Urinary bladder (tissue), 4 donors: ENCODE data around the gene HCN4. TPM values are rescaled to one million over a fixed set of nuclear protein-coding genes. Genes with fewer than 3 reads are reported as not detected.

Experiments used
- DNase-seq: peaks from one replicate; pipeline ENCODE4 v3.0.0-alpha.2; 2015; ENCODE audit errors: extremely low spot score
- H3K27ac ChIP-seq: one replicate; pipeline ENCODE4 v1.5.1; 2013; ENCODE audit warnings: low read depth, mild to moderate bottlenecking, moderate library complexity
- H3K36me3 ChIP-seq: one replicate; pipeline ENCODE4 v1.6.1; 2013; ENCODE audit warnings: mild to moderate bottlenecking, moderate library complexity; ENCODE audit not compliant: insufficient read depth
- H3K4me1 ChIP-seq: one replicate; pipeline ENCODE4 v1.6.1; 2013; ENCODE audit warnings: mild to moderate bottlenecking, moderate library complexity; ENCODE audit not compliant: insufficient read depth
- H3K4me3 ChIP-seq: one replicate; pipeline ENCODE4 v1.5.1; 2013; ENCODE audit warnings: low read depth, low read length
- WGBS: extraction: QIAGEN DNeasy Blood & Tissue Kit; methylation state at CpG from one replicate; pipeline ENCODE4 v1.1.7; 2013; 5-methylcytosine and 5-hydroxymethylcytosine counted together
- polyA plus RNA-seq: library from polyadenylated mRNA; stranded (reverse); fragments of 200-250 nt; gene quantifications from one replicate; pipeline ENCODE4 v1.2.3, GENCODE V29; 2013
- total RNA-seq: library from RNA; depleted of rRNA; stranded (reverse); fragments of >200 nt; gene quantifications from one replicate; pipeline ENCODE4 v1.2.3, GENCODE V29; 2014
- donor health status: healthy with polysubstance abuse.
- donor health status: healthy.

Gene HCN4
- total and polyA plus RNA-seq, 2 donors = not detected

GRCh38 chr15:73270366-73271097, 98.2 kb downstream of the HCN4 start:
- Histone ChIP-seq H3K36me3 (no peaks in the 10 kb centered on the region), H3K4me3 (no peak overlapping the region), H3K27ac (no peak overlapping the region), H3K4me1 (no peaks in the 10 kb centered on the region)
- WGBS = 85% methylated on average over 3 of the region's 3 CpGs
- DNase-seq = no peak

Other genes starting within 250 kb of the HCN4 start
- not detected for gene REC114, start 74.2 kb upstream of the HCN4 start, total RNA-seq
- not detected for gene REC114, start 74.2 kb upstream of the HCN4 start, polyA plus RNA-seq